Stimulated activated CD4-positive, alpha-beta T cell treated with anti-CD3 and anti-CD28 coated beads, Interleukin-1b, Interleukin-23, amount 100 ng/mL, for 48 hours (primary cell): ENCODE measurements around the gene GPR78.

Experiments
- DNase-seq: peaks from one replicate; pipeline ENCODE4 v3.0.0-alpha.2; 2020

Gene GPR78

GRCh38 chr4:8587469-8588195 is 7.4 kb downstream of the GPR78 start:
- DNase-seq: no peak

DNA sequence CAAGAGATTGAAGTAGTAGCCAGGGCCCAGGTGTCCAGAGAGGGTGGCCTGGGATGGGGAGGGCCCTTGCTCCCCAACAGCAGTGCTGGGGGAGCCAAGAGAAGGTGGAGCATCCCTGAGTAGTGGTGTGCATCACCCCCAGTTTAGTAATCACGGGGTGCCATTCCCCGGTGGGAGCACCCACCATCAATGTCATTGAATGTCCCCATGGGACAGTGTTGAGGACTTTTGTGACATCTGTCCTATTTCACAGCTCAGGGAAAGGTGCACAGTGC is 7.9 kb downstream of the GPR78 start:
- no peak for DNase-seq

GRCh38 chr4:8589336-8589735 is 9.1 kb downstream of the GPR78 start:
- no peak for DNase-seq

DNA sequence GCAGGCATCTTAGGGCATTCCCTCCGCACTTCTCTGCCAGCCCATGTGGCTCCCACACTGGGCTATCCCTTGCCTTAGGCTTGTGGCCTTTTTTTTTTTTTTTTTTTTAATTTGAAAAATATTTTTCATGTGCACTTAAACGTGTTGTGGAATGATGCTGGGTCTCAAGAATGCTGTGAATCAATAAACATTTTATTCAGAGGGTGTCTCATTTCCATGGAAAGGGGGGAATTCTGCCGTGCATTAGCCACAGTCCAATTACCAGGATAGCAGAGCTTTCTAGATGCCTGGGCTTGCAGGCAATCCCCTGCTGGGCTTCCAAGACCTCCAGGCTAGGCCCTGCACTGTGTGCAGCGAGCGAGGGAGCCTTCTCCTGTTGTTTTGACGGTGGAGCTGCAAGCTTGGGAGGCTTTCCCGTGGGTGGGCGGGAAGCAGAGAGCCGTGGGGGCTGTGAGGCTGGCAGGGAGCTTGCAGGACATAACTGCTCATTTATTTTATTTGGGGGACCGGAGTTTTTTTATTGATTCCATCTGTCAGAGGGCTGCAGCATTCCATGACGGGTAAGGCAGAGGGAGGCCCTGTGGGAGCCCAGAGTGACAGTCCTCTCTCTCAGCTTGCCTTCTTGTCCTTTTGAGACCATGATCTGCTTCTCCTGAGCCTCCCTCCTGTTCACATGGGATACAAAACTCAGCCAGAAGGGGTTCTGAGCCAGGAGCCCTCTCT is 9.8 kb downstream of the GPR78 start:
- no peak for DNase-seq

DNA sequence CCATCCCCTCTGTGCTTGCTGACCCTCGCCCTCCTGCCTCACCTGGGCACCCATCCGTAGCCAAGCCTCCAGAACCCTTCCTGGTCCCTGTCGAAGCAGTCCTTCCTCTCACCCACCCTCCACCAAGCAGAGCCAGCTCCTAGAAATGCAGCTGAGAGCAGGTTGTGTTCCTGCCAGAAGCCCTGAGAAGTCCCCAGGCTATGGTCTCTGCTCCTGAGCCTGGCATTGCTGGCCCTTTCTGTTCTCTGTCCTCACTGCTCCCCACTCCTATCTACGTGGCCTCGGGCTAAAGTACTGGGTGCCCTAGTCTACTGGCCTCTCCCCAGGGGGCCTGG is 10.3 kb downstream of the GPR78 start:
- no peak for DNase-seq

DNA sequence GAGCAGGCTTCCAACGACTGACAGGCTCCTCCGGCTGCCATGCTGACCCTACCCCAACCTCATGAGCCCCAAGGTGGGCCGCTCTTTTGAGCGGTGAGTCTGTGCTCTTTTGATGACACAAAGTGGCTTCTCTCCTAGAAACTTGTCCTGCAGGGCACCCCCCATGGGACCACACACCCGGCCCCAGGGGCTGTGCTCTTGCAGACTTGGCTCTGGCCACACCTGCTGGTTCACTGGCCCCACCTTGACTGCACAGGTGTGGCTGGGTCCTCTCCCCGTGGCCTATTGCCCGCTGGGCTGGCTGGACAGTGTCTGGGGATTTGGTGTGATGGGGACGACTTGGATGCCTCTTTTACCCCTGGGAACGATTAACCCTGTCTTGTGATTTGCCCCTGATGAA is 10.9 kb downstream of the GPR78 start:
- no peak for DNase-seq

GRCh38 chr4:8591626-8592365 is 11.6 kb downstream of the GPR78 start:
- DNase-seq: no peak

DNA sequence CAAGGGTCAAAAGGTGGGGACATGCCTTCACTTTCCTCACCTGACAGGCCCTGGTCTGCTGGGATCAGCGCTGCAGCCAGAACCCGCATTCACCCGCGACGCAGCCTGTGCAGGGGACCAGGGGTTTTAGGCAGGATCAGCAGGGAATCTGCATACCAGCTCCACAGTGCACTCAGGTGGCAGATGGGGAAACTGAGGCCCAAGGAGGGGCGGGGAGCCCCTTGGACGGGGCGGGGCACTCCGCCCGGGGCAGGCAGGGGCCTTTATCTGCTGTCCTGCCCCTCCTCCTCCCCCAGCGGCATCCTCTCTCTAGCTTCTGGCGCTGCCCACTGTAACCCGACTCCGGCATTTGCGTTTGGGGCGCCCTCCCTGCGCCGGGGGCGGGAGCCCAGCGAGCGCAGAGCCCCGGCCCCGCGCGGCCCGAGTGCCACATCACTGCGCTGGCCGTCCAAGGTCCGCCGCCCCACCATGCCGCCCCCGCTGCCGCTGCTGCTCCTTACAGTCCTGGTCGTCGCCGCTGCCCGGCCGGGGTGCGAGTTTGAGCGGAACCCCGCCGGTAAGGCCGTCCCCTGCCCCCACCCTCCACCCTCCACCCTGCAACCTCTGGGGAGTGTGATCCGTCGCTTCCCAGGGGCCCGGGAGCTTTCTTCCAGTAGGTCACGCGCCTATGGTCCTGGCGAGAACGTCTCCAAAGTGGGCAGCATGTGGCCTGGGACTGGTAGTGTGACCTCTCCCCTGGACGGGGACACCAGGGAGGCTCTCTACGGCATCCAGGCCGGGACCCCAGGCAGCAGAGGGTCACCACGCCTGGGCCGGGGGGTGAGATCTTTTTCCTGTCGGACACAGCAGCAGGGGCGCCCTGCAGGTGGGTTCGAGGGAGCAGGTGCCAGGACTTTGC is 12.4 kb downstream of the GPR78 start, which contains the start of gene CPZ:
Gene CPZ (plus strand): TSS at position 400 of the 898 bp plus-strand sequence. CDS start 69 bp downstream, at position 469.
- no peak for DNase-seq

- DNase-seq: no peak
These were observed 13.3 kb downstream of the GPR78 start for GRCh38 chr4:8593264-8594096.

DNA sequence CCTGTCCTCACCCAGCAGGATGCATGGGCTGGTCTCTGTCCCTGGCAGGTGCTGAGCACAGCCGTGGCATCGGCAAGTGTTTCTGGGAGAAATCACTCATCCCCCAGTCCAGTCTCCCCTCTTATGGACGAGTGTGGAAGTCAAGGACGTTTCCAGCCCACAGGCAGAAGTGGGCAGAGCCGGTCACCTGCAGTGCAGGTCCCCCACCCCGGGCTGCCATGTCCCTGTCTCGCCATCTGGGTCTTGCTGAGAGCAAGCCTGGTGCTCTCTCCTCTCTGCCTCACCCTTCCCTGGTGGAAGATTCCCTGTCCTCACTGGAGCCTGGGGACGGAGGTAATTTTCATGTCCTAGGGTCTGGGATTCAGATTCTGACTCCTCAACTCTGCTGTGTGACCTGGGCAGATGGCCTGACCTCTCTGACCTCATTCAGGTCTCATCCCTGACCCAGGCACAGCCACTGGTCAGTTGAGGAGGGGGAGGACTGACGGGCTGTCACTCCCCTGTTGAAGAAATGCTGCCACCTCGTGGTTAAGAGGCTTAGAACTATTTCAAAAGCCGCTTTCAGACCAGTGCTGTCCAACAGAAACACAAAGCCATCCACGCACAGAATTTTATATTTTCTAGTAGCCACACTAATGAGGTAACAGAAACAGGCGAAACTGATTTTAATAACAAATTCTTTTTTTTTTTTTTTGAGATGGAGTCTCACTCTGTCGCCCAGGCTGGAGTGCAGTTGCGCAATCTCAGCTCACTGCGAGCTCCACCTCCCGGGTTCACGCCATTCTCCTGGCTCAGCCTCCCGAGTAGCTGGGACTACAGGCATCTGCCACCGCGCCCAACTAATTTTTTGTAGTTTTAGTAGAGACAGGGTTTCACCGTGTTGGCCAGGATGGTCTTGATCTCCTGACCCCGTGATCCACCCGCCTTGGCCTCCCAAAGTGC is 14.2 kb downstream of the GPR78 start:
- no peak for DNase-seq

GRCh38 chr4:8595237-8596087 is 15.3 kb downstream of the GPR78 start:
- DNase-seq: no peak

DNA sequence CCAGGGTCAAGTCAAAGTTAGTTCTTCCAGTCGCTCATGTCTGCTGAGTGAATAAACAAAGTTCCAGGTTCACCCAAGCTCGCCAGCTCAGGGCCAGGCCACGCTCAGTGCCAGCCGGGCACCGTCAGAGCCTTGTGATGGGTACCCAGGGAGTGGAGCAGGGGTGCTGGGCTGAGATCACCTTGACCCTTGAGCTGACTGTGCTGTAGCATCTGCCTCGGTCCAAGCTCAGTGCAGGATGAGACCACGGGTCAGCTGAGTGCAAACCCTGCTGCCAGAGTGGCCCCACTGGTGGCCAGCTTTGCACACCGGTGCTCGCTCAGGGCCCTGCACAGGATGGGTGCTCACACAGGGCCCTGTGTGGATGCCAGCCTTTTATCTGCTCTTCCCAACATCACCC is 16.7 kb downstream of the GPR78 start:
- no peak for DNase-seq

DNA sequence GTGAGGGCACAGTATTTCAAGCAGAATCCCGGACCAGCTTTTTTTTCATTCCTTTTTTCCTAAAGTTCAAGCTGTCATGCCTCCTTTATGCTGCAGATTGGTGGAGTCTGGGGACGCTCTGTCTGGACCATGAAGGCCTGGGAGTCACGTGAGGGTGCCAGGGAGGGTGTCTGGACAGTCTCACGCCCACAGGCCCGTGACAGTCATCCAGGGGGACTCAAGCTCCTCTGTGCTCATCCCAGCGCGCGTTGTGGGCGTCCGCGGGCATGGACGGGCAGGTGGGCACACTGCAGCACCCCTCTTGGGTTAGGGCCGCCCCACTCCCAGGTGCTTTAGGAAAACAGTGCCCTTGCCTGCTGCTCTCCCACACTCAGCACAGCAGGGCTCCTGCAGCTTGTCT is 17.1 kb downstream of the GPR78 start:
- DNase-seq: no peak

GRCh38 chr4:8597791-8598190 is 17.6 kb downstream of the GPR78 start:
- no peak for DNase-seq

- DNase-seq: no peak
These were observed 18.3 kb downstream of the GPR78 start for GRCh38 chr4:8598391-8599090.

- DNase-seq: no peak
These were observed 18.9 kb downstream of the GPR78 start for GRCh38 chr4:8599091-8599460.

DNA sequence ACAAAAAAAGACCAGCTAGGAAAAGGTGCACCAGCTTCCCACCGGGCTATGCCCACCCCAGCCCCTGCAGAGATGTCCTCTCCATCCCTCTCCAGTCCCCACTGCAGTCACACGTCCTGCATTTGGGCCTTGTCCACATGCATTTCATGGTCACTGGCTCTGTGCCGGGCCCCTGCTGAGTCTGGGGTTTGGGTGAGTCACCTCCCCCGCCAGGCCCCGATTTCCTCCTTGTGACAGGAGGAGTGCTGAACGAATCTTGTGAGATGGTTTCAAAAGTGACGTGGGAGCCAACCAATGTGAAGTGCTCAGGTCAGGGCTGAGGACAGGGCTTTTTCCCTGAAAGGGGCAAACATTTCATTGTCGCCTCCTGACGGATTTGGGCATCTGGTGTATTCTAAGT is 19.5 kb downstream of the GPR78 start:
- no peak for DNase-seq

DNA sequence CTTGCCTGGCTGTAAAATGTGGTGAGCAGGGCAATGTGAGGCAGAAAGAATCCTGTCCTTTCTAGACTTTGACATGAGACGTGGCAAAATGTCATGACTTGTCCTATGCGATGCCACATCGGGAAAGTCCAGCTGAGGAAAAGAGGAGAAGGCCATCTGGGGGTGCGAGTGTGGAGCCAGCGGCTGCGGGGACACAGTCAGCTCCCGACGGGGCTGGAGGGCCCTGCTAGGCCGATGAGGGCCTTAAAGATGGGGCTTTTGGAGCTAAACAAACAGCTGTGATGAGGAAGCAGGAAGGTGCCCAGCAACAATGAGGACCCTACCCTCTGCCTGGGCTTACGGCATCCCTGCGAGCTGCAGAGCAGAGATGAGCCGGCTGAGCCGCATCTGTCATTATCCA is 20.1 kb downstream of the GPR78 start:
- DNase-seq: no peak

GRCh38 chr4:8600686-8601085 is 20.5 kb downstream of the GPR78 start:
- DNase-seq: no peak
